ENCODE measurements around the gene TFEB. TPM values are rescaled to one million over a fixed set of nuclear protein-coding genes. Genes with fewer than 3 reads are reported as not detected.

Gene TFEB
- total and polyA plus RNA-seq, 2 donors (not counting 1 experiment from before 2014, with no cell fraction given): 1.9 to 7.6 TPM

DNA sequence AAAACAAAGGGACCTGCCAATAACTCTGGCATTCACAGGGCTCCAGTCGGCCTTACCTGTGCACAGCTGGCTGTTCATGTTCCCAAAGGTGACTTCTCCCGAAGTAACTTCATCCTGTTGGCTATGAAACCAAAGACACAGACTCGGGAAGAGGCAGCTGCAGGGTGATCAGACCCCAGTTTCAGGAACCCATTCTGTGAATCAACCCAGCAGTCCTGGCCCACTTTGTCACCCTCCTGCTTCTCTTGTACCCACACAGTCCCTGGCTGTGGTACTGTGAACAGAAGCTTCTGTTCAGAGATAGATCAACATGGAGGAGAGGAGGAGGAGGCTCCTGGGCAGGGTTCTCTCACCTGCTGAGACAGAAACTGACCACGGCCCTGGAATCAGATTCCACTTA lies 20.5 kb upstream of the TFEB start:
- Histone ChIP-seq H3K9ac (ENCODE audit: insufficient read depth, low read length) (no peak overlapping the region), H3K27me3 (ENCODE audit: control insufficient read depth, insufficient read depth, low read length) (peaks cover 12% of the 10 kb centered on the region), H3K9me3 (ENCODE audit: control insufficient read depth, insufficient read depth, low read depth, low read length) (no peaks in the 10 kb centered on the region), H2AFZ (ENCODE audit: low read length) (no peak overlapping the region), H3K4me1 (ENCODE audit: control insufficient read depth, extremely low read depth, insufficient read depth, low read length) (no peaks in the 10 kb centered on the region), H3K79me2 (ENCODE audit: control insufficient read depth, insufficient read depth, low read length) (no peaks in the 10 kb centered on the region), H3K4me2 (ENCODE audit: extremely low read depth, insufficient read depth, low read length) (no peak overlapping the region), H4K20me1 (ENCODE audit: control insufficient read depth, extremely low read depth, insufficient read depth, low read length) (no peaks in the 10 kb centered on the region), H3K27ac (ENCODE audit: insufficient read depth, low read length) (no peak overlapping the region), H3K36me3 (ENCODE audit: control insufficient read depth, insufficient read depth, low read length) (no peaks in the 10 kb centered on the region), H3K4me3 (replicated peaks in 1 of 4; ENCODE audit: control extremely low read depth in 1 of 4, insufficient read depth in 1 of 4, low read depth in 3 of 4, low read length in 4 of 4) (no peak overlapping the region)
- TF ChIP-seq, protein P1, sequence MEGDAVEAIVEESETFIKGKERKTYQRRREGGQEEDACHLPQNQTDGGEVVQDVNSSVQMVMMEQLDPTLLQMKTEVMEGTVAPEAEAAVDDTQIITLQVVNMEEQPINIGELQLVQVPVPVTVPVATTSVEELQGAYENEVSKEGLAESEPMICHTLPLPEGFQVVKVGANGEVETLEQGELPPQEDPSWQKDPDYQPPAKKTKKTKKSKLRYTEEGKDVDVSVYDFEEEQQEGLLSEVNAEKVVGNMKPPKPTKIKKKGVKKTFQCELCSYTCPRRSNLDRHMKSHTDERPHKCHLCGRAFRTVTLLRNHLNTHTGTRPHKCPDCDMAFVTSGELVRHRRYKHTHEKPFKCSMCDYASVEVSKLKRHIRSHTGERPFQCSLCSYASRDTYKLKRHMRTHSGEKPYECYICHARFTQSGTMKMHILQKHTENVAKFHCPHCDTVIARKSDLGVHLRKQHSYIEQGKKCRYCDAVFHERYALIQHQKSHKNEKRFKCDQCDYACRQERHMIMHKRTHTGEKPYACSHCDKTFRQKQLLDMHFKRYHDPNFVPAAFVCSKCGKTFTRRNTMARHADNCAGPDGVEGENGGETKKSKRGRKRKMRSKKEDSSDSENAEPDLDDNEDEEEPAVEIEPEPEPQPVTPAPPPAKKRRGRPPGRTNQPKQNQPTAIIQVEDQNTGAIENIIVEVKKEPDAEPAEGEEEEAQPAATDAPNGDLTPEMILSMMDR (conservative IDR thresholded peaks at IDR 0.05 in 1 of 2, IDR thresholded peaks at IDR 0.05 in 1 of 2; ENCODE audit: low read depth in 1 of 2, low read length in 2 of 2): no peak
- no peak for TF ChIP-seq EZH2 (IDR thresholded peaks at IDR 0.05; ENCODE audit: low read length, missing control alignments)
- no peak for DNase-seq (ENCODE audit: low read depth in 2 of 2)

DNA sequence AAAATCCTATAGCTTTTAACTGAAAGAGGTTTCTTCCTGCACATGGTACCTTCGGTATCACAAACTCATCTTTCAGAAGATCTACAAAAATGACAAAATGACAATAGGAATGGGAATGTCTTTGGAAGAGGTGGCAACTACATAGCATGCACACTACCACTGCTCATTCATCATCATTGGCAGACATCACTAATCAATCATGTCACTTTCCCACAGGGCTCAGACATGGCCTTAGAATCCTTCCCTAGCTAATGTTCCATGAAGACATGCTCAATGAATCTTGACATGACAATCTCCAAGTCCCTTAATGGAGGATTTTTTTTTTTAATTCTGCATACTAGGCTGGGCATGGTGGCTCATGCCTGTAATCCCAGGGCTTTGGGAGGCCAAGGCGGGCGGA lies 15.0 kb upstream of the TFEB start:
- Histone ChIP-seq H2AFZ (ENCODE audit: low read length) (no peak overlapping the region), H4K20me1 (ENCODE audit: control insufficient read depth, extremely low read depth, insufficient read depth, low read length) (no peaks in the 10 kb centered on the region), H3K36me3 (ENCODE audit: control insufficient read depth, insufficient read depth, low read length) (no peaks in the 10 kb centered on the region), H3K9ac (ENCODE audit: insufficient read depth, low read length) (no peak overlapping the region), H3K4me3 (replicated peaks in 1 of 4; ENCODE audit: control extremely low read depth in 1 of 4, insufficient read depth in 1 of 4, low read depth in 3 of 4, low read length in 4 of 4) (no peak overlapping the region), H3K4me2 (ENCODE audit: extremely low read depth, insufficient read depth, low read length) (no peak overlapping the region), H3K79me2 (ENCODE audit: control insufficient read depth, insufficient read depth, low read length) (no peaks in the 10 kb centered on the region), H3K9me3 (ENCODE audit: control insufficient read depth, insufficient read depth, low read depth, low read length) (no peaks in the 10 kb centered on the region), H3K4me1 (ENCODE audit: control insufficient read depth, extremely low read depth, insufficient read depth, low read length) (no peaks in the 10 kb centered on the region), H3K27ac (ENCODE audit: insufficient read depth, low read length) (no peak overlapping the region), H3K27me3 (ENCODE audit: control insufficient read depth, insufficient read depth, low read length) (peaks cover 5% of the 10 kb centered on the region)
- TF ChIP-seq EZH2 (IDR thresholded peaks at IDR 0.05; ENCODE audit: low read length, missing control alignments): no peak
- TF ChIP-seq, protein P1 (conservative IDR thresholded peaks at IDR 0.05 in 1 of 2, IDR thresholded peaks at IDR 0.05 in 1 of 2; ENCODE audit: low read depth in 1 of 2, low read length in 2 of 2): no peak
- DNase-seq (ENCODE audit: low read depth in 2 of 2): no peak

DNA sequence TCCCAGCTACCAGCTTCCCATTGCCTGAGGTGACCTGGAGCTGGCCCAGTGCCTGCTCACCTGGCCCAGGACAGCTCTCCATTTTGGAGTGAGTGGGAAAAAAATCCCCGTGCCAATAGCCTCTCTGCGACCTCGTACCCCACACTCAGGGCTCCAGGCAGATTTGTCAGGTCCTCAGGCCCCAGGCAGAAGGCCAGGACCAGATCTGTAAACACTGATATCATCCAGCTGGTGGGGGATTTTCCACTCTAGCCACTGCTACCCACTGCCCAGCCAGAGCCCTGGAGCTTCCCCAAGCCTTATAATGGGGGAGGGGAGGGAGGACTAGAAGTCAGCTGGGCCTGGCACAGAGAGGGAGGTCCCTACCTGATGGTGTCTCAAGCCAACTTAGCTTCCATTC lies 13.1 kb upstream of the TFEB start:
- H3K4me3 ChIP-seq (replicated peaks in 1 of 4; ENCODE audit: control extremely low read depth in 1 of 4, insufficient read depth in 1 of 4, low read depth in 3 of 4, low read length in 4 of 4): no peak overlapping the region
- TF ChIP-seq EZH2 (IDR thresholded peaks at IDR 0.05; ENCODE audit: low read length, missing control alignments): no peak
- TF ChIP-seq, protein P1 (conservative IDR thresholded peaks at IDR 0.05 in 1 of 2, IDR thresholded peaks at IDR 0.05 in 1 of 2; ENCODE audit: low read depth in 1 of 2, low read length in 2 of 2): no peak
- H3K27me3 ChIP-seq (ENCODE audit: control insufficient read depth, insufficient read depth, low read length): no peaks in the 10 kb centered on the region
- no peaks in the 10 kb centered on the region for H3K4me1 ChIP-seq (ENCODE audit: control insufficient read depth, extremely low read depth, insufficient read depth, low read length)
- no peak for DNase-seq (ENCODE audit: low read depth in 2 of 2)
- H3K9me3 ChIP-seq (ENCODE audit: control insufficient read depth, insufficient read depth, low read depth, low read length): no peaks in the 10 kb centered on the region
- no peak overlapping the region for H2AFZ ChIP-seq (ENCODE audit: low read length)
- H3K9ac ChIP-seq (ENCODE audit: insufficient read depth, low read length): no peak overlapping the region
- no peak overlapping the region for H3K4me2 ChIP-seq (ENCODE audit: extremely low read depth, insufficient read depth, low read length)
- H3K79me2 ChIP-seq (ENCODE audit: control insufficient read depth, insufficient read depth, low read length): no peaks in the 10 kb centered on the region
- no peaks in the 10 kb centered on the region for H3K36me3 ChIP-seq (ENCODE audit: control insufficient read depth, insufficient read depth, low read length)
- no peaks in the 10 kb centered on the region for H4K20me1 ChIP-seq (ENCODE audit: control insufficient read depth, extremely low read depth, insufficient read depth, low read length)
- no peak overlapping the region for H3K27ac ChIP-seq (ENCODE audit: insufficient read depth, low read length)
